RPMI7951 (cell line): ENCODE measurements around the gene MRPS10. TPM values are rescaled to one million over a fixed set of nuclear protein-coding genes. Genes with fewer than 3 reads are reported as not detected.
"Not testable (repeated sequence)": the region's sequence is repeated elsewhere in the genome, so short reads cannot be mapped to it uniquely, and the experiment has no call there.

Experiments used
- DNase-seq: peaks from one replicate; pipeline ENCODE4 v3.0.0-alpha.2; 2012; ENCODE audit warnings: low read depth
- total RNA-seq: library from RNA; depleted of rRNA; stranded (reverse); fragments of >200 nt; shearing (Covaris generic); gene quantifications from 2 replicates; pipeline ENCODE4 v1.2.3, GENCODE V29; 2014; rRNA removed

MRPS10 gene
- total RNA-seq, 1 experiment from 2014 or later = 72.9 TPM

GRCh38 chr6:42177514-42178364 is 39.9 kb downstream of the MRPS10 start:
- DNase-seq = no peak

- no peak for DNase-seq
Measured at GRCh38 chr6:42176981-42177380, 40.7 kb downstream of the MRPS10 start.

GRCh38 chr6:42175860-42176259 is 41.8 kb downstream of the MRPS10 start:
- DNase-seq = no peak

- DNase-seq = no peak
Measured at GRCh38 chr6:42173101-42173500, 44.6 kb downstream of the MRPS10 start, which contains the start of gene GUCA1A. TSS of gene GUCA1A (plus strand) at chr6:42173364. CDS start at chr6:42173614, 250 bp downstream.

GRCh38 chr6:42171813-42172581 is 45.7 kb downstream of the MRPS10 start:
- DNase-seq = no peak

- DNase-seq = not testable (repeated sequence)
Measured at GRCh38 chr6:42169780-42170179, 47.9 kb downstream of the MRPS10 start.

GRCh38 chr6:42168650-42169049 is 49.0 kb downstream of the MRPS10 start:
- DNase-seq = no peak

- DNase-seq = peak; percentile 71
Measured at GRCh38 chr6:42166444-42167141, 51.1 kb downstream of the MRPS10 start.

- DNase-seq = no peak
Measured at GRCh38 chr6:42165016-42165415, 52.6 kb downstream of the MRPS10 start.

- DNase-seq = no peak
Measured at GRCh38 chr6:42163981-42164380, 53.7 kb downstream of the MRPS10 start.

GRCh38 chr6:42162812-42163211 is 54.8 kb downstream of the MRPS10 start:
- no peak for DNase-seq

- DNase-seq = no peak
Measured at GRCh38 chr6:42162384-42162783, 55.3 kb downstream of the MRPS10 start.

GRCh38 chr6:42159431-42160024 is 58.1 kb downstream of the MRPS10 start:
- DNase-seq = no peak

GRCh38 chr6:42158631-42159030 is 59.0 kb downstream of the MRPS10 start:
- DNase-seq = no peak

- DNase-seq = peak; percentile 41
Measured at GRCh38 chr6:42158011-42158410, 59.6 kb downstream of the MRPS10 start.

Other genes with a start within 250 kb of the MRPS10 start
- gene TAF8, start 167.3 kb downstream of the MRPS10 start, total RNA-seq = 22.6 and 29.1 TPM in 2 replicates
- gene C6orf132, start 75.2 kb downstream of the MRPS10 start, total RNA-seq = not detected in 2 replicates
- not detected in 2 replicates for gene GUCA1A, start 44.5 kb downstream of the MRPS10 start, total RNA-seq
- gene GUCA1B, start 22.9 kb downstream of the MRPS10 start, total RNA-seq = 0.39 TPM in 1 of 2 replicates, not detected in the other
- 4.0 and 5.2 TPM in 2 replicates for gene TRERF1, start 234.1 kb upstream of the MRPS10 start, total RNA-seq